Left ventricle myocardium inferior (tissue), 1 donor: ENCODE measurements around the gene CPNE5. TPM values are rescaled to one million over a fixed set of nuclear protein-coding genes. Genes with fewer than 3 reads are reported as not detected.

Source experiments
- DNase-seq: peaks from one replicate; pipeline ENCODE4 v3.0.0-alpha.2; 2020
- H3K27ac ChIP-seq: fragments of 200-600 bp; replicated peaks from 2 replicates; pipeline ENCODE4 v1.8.0; 2021
- H3K27me3 ChIP-seq: fragments of 200-600 bp; 2 replicates; pipeline ENCODE4 v1.8.0; 2021; ENCODE audit warnings: low read depth
- H3K36me3 ChIP-seq: fragments of 200-600 bp; 2 replicates; pipeline ENCODE4 v1.8.0; 2021
- H3K4me1 ChIP-seq: fragments of 200-600 bp; 2 replicates; pipeline ENCODE4 v1.8.0; 2021
- H3K4me3 ChIP-seq: fragments of 200-600 bp; 2 replicates; pipeline ENCODE4 v1.8.0; 2021; ENCODE audit warnings: mild to moderate bottlenecking, moderate library complexity
- H3K9me3 ChIP-seq: fragments of 200-600 bp; replicated peaks from 2 replicates; pipeline ENCODE4 v1.8.0; 2021
- CTCF ChIP-seq: fragments of 200-600 bp; IDR thresholded peaks from 2 replicates; pipeline ENCODE4 v1.8.0; 2021; ENCODE audit warnings: antibody characterized with exemption, mild to moderate bottlenecking, borderline replicate concordance
- intact Hi-C: fragments of 100-400 bp; cut with micrococcal nuclease; formaldehyde crosslinking; loops from one replicate; pipeline ENCODE4 v1.11.0; 2022
- total RNA-seq: library from RNA; stranded (reverse); fragmentation: NEBNext Ultra II Directional; extraction: Animal tissue kit (Norgen Biotek cat#: 25700); gene quantifications from one replicate; pipeline ENCODE4 v1.2.1, GENCODE V29; 2021
- donor health status: DM: no; HTN: yes; CAD: no; lungs with severe emphysema.

CPNE5 gene
- total RNA-seq, 1 donor from 2014 or later = 26.5 TPM

DNA sequence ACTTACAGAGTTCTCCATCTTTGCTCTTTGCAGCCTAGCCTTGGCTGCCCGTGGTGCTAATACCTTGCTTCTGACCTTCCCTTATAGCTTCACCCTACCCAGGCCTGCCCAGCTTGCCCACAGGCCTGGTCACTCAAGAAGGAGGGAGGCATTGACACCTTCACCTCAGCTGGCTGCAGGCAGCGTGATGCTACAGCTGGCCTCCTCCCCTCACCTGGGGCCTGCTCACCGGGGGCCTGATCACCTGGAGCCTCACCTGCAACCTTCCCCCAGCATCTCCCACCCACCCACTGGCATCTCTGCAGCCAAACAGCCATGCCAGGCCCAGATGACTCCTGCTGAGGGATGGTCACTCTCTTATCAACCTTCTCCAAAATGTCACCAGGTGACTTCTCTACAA, 40.4 kb downstream of the CPNE5 start:
- DNase-seq = no peak
- Histone ChIP-seq H3K4me3 (no peak overlapping the region), H3K36me3 (peaks cover 10% of the 10 kb centered on the region), H3K4me1 (peaks cover 3% of the 10 kb centered on the region), H3K27me3 (no peaks in the 10 kb centered on the region), H3K9me3 (no peaks in the 10 kb centered on the region), H3K27ac (no peak overlapping the region)
- no peak for TF ChIP-seq CTCF
- intact Hi-C loops = no loop called here

DNA sequence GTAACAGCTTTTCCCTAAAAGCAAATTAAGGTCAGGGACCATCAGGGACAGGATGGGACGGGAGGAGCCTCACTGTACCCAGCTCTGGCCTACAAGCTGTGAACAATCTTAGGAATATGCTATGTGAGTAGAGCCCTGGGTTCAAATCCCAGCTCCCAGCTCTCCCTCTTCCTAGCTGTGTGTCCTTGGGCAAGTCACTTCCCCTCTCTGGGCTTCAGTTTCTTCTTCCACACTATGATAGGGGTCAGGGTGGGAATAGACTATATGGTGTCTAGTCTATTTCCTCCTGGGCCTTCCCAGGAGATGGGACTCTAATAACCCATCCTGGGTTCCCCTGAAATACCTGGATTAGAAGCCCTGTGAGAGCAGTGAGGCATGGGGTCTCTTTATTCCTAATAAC, 41.6 kb downstream of the CPNE5 start:
- Histone ChIP-seq H3K4me1 (peaks cover 3% of the 10 kb centered on the region), H3K36me3 (peaks cover 10% of the 10 kb centered on the region), H3K4me3 (no peak overlapping the region), H3K27ac (no peak overlapping the region), H3K27me3 (no peaks in the 10 kb centered on the region), H3K9me3 (no peaks in the 10 kb centered on the region)
- no peak for TF ChIP-seq CTCF
- intact Hi-C loops = no loop called here
- DNase-seq = no peak

- peaks cover 10% of the 10 kb centered on the region for H3K36me3 ChIP-seq
- no peaks in the 10 kb centered on the region for H3K27me3 ChIP-seq
- intact Hi-C loops = no loop called here
- H3K9me3 ChIP-seq = no peaks in the 10 kb centered on the region
- no peak for TF ChIP-seq CTCF
- DNase-seq = no peak
- no peak overlapping the region for H3K4me3 ChIP-seq
- no peak overlapping the region for H3K27ac ChIP-seq
- peaks cover 3% of the 10 kb centered on the region for H3K4me1 ChIP-seq
These were observed 42.2 kb downstream of the CPNE5 start for GRCh38 chr6:36797055-36797454.

DNA sequence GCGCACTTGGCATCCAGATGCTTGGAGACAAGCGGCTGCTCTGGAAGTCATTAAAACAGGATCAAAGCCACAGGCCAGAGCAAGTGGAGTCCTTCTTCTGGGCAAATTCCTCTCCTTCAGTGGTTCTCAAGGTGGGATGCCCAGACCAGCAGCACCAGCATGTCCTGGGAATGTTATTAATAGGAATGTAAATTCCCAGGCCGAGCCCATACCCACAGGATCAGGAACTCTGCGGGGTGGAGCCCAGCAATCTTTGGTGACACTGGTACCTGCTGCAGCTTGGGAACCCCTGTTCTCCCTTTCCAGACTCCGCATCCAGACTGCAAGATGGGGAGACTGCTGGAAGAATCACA, 44.6 kb downstream of the CPNE5 start:
- H3K4me1 ChIP-seq = peaks cover 3% of the 10 kb centered on the region
- H3K27ac ChIP-seq = no peak overlapping the region
- DNase-seq = no peak
- H3K27me3 ChIP-seq = no peaks in the 10 kb centered on the region
- no peaks in the 10 kb centered on the region for H3K9me3 ChIP-seq
- H3K36me3 ChIP-seq = peaks cover 10% of the 10 kb centered on the region
- intact Hi-C loops = no loop called here
- H3K4me3 ChIP-seq = no peak overlapping the region
- no peak for TF ChIP-seq CTCF

GRCh38 chr6:36793913-36794712, 45.1 kb downstream of the CPNE5 start:
- no peak for DNase-seq
- Histone ChIP-seq H3K27ac (no peak overlapping the region), H3K4me1 (peaks cover 6% of the 10 kb centered on the region), H3K9me3 (no peaks in the 10 kb centered on the region), H3K27me3 (no peaks in the 10 kb centered on the region), H3K36me3 (peaks cover 10% of the 10 kb centered on the region), H3K4me3 (no peak overlapping the region)
- TF ChIP-seq CTCF = no peak
- intact Hi-C loops = no loop called here
